GM19395 (cell line): ENCODE data around the gene ADPRHL1.
"Not testable (repeated sequence)": the region's sequence is repeated elsewhere in the genome, so short reads cannot be mapped to it uniquely, and the experiment has no call there.

Experiments used
- ATAC-seq: cut with Tn5 transposase; IDR thresholded peaks from one replicate; pipeline ENCODE4 v1.9.1; 2021; ENCODE audit warnings: mild to moderate bottlenecking, moderate library complexity; ENCODE audit not compliant: unreplicated experiment

ADPRHL1 gene

DNA sequence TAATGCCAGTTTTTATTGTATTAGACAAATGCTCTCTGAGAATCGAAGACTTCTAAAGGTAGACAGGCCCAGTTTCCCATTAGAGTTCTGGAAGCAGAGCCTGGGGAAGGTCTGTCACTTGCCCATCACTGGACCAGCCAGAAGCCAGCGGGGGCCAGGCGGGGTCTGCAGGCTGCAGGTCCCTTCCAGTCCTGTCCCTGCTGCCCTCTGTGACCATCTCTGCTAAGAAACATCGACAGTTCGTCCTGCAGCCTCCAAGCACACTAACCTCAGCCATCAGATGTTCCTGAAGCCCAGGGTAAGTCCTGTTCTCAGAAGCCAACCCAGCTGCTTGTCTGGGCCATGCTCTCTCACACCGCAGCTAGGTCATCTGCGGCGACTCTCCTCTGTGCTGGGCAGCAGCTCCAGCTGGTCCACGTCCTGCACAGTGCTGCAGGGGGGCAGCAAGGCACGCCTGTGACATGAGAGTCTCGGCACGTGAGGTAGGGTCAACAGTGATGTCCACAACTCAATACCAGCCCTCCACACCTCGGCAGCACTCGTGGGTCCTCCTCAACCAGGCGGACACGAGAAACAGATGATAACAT lies 2.9 kb upstream of the ADPRHL1 start:
- no peak for ATAC-seq

DNA sequence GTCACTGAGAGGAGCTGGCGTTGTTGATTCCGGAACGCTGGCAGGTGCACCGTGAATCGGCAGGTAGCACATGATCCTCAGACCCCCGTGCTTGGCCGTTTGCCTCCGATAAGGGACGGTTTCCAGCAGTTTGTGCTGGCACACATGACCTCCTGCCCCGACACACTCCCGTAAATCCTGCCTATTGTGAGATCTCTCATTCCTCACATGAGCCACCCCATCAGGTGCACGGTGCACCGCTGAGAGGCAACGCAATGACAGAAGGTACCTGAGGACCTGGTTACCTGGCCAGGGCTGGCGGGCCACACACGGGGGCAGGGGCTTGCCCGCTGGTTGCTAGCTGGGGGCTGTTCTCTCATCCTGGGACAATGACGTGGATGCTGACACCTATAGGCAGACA lies 2.1 kb upstream of the ADPRHL1 start:
- no peak for ATAC-seq

DNA sequence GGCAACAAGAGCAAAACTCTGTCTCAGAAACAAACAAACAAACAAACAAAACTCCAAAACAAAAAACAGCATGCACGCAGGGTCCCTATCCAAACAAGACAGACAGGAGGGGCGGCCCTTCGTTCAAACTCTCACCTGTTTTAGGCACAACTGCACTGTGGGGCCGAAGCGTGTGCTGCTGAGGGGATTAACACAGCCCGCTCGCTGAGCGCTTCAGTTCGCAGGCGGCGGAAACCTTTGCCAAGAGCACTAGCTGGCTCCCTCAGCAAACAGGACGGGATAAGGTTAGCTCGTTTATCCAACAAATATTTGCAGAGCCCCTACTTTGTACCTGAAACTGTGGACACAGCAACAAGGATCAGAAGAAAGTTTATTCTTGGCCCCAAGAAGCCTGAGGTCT lies 1.6 kb upstream of the ADPRHL1 start:
- ATAC-seq: no peak

DNA sequence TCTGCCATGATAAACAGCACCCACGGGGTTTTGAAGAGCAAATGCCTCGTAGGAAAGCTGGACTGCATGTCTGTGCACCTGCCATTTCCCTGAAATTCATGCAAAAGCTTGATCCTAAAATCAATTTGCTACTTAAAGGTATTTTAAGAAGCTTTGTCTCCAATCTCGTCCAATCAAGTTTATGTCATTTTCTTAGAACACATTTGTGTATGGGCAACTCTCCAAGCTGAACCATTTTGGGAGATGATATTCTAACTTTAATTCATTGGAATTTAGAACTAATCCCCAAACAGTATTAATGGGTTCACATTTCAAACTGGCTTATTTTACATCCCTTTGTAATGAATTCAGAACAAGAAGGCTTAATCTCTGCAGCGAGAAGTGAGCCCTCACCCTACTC lies 822 bp downstream of the ADPRHL1 start:
- ATAC-seq: no peak

DNA sequence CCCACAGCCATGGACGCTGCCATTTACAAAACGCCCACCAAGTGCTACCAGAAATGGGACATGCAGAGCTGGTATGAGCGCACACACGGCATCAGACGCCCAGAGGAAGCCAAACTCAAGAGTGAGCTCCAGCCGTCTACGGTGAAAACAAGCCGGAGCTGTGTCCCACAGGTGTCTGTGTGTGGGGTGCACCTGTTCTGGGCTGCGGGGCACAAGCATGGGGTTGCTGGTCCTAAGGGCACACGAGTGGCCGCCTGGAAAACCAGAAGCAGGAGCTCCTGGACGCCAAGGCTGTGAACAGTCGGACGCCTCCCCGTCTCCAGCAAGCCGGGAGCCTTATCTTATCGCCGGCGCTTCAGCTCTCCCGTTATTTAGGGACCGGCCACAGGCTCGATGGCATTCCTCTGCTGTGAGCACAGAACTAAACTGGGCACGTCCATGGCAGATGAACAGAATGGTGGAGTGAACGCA lies 1.3 kb downstream of the ADPRHL1 start:
- no peak for ATAC-seq

DNA sequence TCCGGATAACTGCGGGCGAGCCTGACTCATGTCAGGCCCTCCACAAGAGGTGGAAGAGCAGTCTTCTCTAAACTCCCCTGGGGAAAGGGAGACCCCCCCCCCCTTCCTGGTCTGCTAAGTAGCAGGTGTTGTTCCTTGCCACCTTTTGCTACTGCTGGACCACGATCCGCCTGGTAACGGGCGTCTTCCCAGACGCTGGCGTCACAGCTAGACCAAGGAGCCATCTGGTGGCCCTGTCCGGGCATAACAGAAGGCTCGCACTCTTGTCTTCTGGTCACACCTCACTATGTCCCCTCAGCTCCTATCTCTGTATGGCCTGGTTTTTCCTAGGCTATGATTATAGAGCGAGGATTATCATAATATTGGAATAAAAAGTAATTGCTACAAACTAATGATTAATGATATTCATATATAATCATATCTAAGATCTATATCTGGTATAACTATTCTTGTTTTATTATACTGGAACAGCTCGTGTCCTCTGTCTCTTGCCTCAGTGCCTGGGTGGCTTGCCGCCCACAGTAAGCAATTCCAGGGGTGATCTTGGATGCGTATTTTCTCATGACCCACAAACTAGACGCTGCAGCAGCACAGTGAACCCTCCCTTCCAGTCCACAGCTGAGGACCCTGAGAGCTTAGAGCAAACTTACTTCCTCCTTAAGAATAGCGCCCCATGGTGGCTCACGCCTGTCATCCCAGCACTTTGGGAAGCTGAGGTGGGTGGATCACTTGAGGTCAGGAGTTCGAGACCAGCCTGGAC lies 2.2 kb downstream of the ADPRHL1 start:
- ATAC-seq: not testable (repeated sequence)

DNA sequence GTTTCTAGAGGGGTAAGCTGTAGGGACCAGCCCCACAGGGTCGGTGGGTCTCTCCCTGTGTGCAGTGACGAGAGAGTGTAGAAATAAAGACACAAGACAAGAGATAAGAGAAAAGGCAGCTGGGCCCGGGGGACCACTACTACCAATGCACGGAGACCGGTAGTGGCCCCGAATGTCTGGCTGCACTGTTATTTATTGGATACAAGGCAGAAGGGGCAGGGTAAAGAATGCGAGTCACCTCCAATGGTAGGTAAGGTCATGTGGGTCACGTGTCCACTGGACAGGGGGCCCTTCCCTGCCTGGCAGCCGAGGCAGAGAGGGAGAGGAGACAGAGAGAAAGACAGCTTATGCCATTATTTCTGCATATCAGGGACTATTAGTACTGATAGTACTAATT lies 2.9 kb downstream of the ADPRHL1 start:
- ATAC-seq: not testable (repeated sequence)

DNA sequence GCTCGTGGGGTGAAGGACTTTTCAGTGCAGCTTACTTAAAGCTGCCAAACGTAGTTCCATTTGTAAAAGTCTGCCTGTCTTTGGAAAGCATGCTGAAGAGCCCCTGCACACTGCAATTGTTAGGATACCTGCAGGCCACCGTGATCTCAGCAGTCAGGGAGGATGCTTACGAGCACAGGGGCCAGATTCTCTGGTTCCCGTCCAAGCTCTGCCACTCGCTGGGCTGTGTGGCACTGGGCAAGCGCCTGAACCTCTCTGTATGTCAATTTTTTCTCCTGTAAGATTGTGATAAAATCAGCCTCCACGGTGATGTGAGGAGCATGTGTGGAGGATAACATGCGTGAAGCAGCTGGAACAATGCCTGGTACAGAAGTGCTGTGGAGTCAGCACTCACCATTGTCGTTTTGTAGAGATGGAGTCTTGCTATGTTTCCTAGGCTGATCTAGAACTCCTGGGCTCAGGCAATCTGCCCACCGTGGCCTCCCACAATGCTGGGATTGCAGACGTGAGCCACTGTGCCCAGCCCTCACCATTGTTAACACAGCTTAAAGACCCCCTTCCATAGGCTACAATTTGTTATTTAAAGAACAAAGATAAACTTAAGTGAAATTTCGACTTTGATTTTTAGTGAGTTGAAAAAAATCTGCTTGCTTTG lies 3.5 kb downstream of the ADPRHL1 start:
- ATAC-seq: no peak

DNA sequence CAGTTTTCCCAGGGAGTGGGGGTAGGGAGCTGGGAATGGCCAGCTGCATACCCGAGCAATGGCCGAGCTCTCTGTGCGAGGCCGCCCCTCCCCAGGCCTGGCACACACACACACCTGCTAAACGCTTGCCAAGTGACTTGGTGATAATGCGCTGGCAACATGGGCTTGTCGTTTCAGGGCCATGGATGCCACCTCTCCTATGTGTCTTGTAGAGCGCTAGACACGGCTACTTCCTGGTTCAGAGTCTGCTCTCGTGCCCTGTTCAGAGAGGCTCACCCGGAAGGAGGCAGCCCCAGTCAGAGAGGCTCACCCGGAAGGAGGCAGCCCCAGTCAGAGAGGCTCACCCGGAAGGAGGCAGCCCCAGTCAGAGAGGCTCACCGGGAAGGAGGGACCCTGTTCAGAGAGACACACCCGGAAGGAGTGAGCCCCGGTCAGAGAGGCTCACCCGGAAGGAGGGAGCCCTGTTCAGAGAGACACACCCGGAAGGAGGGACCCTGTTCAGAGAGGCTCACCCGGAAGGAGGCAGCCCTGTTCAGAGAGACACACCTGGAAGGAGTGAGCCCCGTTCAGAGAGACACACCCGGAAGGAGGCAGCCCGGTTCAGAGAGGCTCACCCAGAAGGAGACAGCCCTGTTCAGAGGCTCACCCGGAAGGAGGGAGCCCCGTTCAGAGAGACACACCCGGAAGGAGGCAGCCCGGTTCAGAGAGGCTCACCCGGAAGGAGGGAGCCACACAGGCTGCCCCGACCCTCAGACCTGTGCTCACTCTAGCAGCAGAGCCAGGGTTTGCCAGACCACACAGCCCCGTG lies 4.2 kb downstream of the ADPRHL1 start:
- ATAC-seq: peak; percentile 52

DNA sequence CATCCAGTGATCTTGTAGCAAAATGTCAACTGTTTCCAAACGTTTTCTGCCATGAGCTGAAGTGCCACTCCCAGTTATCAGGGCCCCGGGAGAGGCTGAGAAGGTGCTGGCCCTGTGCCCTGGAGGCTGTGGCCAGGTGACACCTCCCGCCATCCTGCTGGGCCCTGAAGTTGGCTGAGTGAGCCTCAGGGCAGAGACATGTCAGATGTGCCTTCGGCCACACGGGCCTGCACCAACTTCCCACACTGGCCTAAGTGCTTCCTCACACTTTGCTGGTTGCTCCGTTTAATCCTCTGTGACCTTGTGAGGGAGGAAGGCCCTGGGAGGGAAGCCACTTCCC lies 4.8 kb downstream of the ADPRHL1 start:
- ATAC-seq: no peak

DNA sequence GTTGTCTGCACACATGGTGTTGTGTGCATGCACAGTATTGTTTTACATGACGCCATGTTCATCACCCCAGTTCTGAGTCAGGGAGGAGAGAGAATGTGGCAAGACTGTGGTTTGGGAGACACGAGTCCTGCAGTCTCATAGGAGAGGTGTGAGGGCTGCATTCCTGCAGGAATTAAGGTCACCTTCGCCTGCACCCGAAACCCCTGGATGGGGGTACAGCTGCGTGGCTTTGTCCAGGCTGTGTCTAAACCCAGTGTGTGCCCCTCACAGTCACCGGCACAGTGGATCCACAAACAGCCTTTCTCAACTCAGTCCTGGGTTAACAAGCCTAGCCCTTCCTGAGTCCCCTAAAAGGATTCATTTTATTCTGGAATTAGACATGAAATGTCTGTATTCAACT lies 5.7 kb downstream of the ADPRHL1 start:
- ATAC-seq: no peak

DNA sequence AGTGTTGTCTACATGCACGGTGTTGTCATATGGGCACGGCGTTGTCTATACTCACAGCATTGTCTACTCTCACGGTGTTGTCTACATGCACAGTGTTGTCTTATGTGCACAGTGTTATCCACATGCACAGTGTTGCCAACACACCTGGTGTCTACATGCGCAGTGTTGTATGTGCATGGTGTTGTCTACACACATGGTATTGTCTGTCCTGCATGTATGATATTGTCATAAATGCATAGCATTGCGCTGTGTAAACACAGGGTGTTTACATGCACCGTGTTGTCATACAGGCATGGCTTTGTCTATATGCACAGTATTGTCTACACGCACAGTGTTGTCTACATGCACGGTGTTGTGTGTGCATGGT lies 6.8 kb downstream of the ADPRHL1 start:
- no peak for ATAC-seq

DNA sequence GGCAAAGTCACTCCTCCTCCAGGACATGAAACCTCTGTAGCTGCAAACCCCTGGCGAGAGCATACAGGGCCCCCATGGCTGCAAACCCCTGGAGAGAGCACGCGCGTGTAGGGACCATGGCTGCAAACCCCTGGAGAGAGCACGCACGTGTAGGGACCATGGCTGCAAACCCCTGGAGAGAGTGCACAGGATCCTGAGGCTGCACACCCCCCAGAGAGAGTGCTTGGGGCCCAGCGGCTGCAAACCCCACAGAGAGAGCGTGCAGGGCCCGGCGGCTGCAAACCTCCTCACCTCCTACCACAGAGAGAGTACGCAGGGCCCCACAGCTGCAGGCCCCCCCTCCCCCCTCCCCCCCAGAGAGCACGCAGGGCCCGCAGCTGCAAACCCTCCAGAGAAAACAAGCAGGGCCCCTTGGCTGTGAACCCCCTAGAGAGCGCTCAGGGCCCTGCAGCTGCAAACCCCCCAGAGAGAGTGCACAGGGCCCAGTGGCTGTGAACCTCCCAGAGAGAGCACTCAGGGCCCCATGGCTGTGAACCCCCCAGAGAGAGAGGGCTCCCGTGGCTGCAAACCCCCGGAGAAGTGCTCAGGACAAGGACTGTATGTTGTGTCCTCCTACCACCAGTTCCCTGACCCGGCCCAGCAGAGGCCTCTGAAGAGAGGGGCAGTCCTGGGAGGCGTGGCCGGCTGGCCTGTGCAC lies 7.3 kb downstream of the ADPRHL1 start:
- ATAC-seq: no peak

DNA sequence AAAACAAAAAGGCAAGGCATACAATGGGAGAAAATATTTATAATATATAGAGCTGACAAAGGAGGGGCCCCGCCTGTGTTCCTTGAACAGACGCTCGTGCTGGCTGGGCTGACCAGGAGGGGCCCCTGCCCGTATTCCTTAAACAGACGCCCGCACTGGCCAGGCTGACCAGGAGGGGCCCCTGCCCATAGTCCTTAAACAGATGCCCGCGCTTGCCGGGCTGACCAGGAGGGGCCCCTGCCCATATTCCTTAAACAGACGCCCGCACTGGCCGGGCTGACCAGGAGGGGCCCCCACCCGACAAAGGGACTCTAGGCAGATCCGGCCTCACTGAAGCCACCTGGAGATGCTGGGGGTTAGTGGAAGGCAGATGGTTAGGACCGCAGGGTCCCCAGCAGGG lies 9.3 kb downstream of the ADPRHL1 start:
- ATAC-seq: no peak

DNA sequence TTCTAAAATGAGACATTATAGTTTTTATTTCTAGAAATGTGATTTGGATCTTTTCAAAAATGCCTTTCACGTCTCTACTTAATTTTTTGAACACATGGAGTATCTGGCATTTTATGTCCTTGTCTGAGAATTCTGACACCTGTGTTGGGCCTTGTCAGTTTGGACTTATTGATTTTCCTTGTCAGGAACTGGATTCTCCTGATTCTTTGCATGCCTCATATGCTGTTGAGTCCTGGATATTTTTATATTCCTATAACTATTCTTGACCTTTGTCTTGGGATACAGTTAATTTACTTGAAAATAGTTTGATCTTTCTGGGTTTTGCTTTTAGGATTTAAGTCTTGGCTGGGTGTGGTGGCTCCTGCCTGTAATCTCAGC lies 10.3 kb downstream of the ADPRHL1 start:
- no peak for ATAC-seq

DNA sequence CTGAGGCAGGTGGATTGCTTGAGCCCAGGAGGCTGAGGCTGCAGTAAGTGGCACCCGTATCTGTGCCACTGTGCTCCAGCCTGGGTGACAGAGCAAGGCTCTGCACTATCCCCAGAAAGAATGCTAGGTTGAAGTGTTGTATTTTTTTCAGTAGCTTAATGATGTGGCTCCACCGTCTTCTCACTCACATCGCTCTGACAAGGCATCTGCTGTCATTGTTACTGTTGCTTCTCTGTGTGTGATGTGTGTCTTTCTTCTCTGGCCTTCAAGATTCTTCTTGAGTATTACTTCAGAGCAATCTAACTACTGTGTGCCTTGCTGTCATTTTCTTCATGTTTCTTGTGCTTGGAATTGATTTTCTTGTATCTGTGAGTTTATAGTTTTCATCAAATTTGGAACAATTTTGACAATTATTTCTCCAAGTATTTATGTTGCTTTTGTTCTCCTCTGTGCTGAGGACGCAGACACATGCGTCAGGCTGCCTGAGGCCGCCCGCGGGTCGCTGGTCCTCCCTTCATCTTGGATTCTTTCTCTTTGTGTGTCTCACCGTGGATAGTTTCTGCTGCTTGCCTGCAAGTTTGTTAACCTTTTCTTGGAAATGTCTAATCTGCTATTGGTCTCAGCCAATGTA lies 10.8 kb downstream of the ADPRHL1 start:
- ATAC-seq: no peak

DNA sequence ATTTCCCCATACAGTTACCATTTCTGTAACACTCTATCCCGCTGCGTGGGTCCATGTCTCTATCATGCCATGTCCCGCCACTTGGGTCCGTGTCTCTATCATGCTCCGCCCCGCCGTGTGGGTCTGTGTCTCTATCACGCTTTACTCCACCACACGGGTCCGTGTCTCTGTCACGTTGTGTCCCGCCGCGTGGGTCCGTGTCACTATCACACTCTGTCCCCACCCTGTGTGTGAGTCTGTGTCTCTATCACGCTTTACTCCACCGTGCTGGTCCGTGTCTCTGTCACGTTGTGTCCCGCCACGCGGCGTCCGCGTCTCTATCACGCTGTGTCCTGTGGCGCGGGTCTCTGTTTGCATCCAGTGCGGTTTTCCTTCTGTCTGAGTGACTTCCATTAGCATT lies 11.6 kb downstream of the ADPRHL1 start:
- no peak for ATAC-seq

DNA sequence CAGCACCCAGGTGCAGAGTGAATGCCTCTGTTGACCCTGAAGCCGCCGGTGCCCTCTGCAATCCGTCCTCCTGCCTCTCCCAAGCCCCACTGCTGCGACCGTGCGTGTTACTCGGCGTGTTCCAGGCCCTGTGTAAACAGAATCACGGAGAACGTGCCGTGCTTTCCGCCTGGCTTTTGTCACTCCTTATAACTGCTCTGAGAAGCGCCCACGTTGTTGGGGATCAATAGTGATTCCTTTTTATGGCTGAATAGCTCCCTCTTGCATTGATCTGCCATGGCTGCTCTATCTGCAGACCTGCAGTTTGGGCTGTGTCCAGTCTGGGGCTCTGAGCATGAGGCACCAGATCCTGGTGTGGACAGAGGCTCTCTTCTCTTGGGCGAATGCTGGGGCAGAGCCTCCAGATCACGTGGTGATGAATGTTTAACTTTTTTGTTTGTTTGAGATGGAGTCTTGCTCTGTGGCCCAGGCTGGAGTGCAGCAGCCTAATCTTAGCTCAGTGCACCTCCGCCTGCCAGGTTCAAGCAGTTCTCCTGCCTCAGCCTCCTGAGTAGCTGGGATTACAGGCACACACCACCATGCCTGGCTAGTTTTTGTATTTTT lies 15.8 kb downstream of the ADPRHL1 start:
- ATAC-seq: no peak

DNA sequence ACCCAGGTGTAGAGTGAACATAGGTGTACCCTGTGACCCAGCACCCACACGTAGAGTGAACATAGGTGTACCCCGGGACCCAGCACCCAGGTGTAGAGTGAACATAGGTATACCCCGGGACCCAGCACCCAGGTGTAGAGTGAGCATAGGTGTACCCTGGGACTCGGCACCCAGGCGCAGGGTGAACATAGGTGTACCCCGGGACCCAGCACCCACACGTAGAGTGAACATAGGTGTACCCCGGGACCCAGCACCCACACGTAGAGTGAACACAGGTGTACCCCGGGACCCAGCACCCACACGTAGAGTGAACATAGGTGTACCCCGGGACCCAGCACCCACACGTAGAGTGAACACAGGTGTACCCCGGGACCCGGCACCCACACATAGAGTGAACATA lies 16.4 kb downstream of the ADPRHL1 start:
- ATAC-seq: not testable (repeated sequence)

DNA sequence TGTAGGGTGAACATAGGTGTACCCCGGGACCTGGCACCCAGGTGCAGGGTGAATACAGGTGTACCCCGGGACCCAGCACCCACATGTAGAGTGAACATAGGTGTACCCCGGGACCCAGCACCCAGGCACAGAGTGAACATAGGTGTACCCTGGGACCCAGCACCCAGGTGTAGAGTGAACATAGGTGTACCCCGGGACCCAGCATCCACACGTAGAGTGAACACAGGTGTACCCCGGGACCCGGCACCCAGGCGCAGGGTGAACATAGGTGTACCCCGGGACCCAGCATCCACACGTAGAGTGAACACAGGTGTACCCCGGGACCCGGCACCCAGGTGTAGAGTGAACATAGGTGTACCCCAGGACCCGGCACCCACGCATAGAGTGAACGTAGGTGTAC lies 17.4 kb downstream of the ADPRHL1 start:
- ATAC-seq: not testable (repeated sequence)
